ENCODE measurements around the gene LAIR1.

DNA sequence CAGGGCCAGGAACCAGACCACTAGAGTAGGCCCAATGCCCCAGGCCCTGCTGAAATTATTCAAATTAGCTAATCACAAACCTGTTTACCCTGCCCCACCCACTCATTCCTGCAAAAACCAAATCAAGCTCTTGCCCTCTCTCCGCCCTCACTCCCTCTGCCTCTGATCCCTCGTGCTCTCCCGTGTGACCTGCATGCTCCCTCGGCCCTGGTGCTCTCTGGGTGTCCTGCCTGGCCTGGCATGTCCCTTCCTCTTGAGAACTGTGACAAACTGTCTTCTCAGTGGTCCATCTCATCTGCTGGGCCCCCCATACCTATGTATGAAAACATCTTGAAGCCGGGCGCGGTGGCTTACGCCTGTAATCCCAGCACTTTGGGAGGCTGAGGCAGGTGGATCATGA lies 38.3 kb upstream of the LAIR1 start:
- TF ChIP-seq, protein P1, sequence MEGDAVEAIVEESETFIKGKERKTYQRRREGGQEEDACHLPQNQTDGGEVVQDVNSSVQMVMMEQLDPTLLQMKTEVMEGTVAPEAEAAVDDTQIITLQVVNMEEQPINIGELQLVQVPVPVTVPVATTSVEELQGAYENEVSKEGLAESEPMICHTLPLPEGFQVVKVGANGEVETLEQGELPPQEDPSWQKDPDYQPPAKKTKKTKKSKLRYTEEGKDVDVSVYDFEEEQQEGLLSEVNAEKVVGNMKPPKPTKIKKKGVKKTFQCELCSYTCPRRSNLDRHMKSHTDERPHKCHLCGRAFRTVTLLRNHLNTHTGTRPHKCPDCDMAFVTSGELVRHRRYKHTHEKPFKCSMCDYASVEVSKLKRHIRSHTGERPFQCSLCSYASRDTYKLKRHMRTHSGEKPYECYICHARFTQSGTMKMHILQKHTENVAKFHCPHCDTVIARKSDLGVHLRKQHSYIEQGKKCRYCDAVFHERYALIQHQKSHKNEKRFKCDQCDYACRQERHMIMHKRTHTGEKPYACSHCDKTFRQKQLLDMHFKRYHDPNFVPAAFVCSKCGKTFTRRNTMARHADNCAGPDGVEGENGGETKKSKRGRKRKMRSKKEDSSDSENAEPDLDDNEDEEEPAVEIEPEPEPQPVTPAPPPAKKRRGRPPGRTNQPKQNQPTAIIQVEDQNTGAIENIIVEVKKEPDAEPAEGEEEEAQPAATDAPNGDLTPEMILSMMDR (IDR thresholded peaks at IDR 0.05): no peak
- no peak for TF ChIP-seq POLR2A (IDR thresholded peaks at IDR 0.05)

Measured in adrenal gland (tissue), 5 donors.